ENCODE data around the gene PSG4. TPM values are rescaled to one million over a fixed set of nuclear protein-coding genes. Genes with fewer than 3 reads are reported as not detected.
"Not testable (repeated sequence)": the region's sequence is repeated elsewhere in the genome, so short reads cannot be mapped to it uniquely, and the experiment has no call there.

PSG4 gene
- total RNA-seq, 1 donor from 2014 or later = not detected

DNA sequence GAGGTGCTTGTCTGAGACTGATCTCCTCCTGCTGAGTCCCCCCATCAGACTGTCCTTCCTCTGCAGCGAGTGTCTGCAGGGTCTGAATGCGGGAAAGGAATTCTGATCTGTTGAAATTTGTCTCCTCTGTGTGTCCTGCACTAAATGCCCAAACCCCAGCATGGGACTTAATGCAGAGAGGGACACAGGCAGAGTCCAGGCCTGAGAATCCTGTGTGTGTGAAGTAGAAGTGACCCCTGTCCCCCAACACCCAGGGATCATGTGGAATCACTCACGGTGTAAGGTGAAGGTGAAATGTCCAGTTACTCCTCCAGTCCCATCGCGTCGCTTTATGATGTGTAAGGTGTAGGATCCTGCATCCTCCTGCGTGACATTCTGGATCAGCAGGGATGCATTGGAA, 1.8 kb downstream of the PSG4 start:
- DNase-seq; intact Hi-C loops (cut with DNase I); ATAC-seq (ENCODE audit: poor library complexity): not testable (repeated sequence)

GRCh38 chr19:43201891-43202290, 3.5 kb downstream of the PSG4 start:
- intact Hi-C loops (cut with DNase I); ATAC-seq (ENCODE audit: poor library complexity); DNase-seq: not testable (repeated sequence)

GRCh38 chr19:43201337-43201801, 4.1 kb downstream of the PSG4 start:
- intact Hi-C loops (cut with DNase I); DNase-seq; ATAC-seq (ENCODE audit: poor library complexity): not testable (repeated sequence)

DNA sequence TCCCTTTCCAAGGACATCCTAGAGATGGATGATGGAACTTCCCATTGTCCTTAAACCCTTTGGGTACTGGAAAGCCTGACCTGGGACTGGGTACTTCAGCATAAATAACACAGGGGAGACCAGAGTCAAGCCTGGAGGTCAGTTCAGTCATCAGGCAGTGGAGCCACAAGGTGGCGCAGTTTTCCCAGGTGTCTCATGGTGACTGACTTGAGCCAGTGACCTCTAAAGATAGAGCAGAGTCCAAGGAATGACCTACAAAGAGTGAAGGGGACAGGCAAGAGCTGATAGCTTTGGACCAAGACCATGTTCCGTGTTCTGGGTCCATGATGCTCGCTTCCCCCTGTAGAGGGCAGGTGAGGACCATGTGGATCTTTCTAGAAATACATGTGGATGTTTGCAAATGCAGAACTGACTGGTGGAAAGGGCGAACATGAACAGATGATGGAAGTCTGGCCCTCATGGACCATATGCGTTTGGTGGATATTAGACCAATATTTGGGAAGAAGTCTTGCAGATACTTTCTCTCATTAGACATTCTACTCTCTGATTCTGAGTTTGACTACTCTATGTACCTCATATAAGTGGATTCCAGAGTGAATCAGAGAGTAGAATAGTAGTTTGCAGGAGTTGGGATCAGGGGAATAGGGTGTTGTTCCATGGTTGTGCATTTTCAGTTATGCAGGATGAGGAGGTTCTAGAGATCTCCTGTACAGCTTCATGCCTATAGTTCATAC, 6.6 kb downstream of the PSG4 start:
- intact Hi-C loops (cut with DNase I); DNase-seq; ATAC-seq (ENCODE audit: poor library complexity): not testable (repeated sequence)

- ATAC-seq (ENCODE audit: poor library complexity); DNase-seq; intact Hi-C loops (cut with DNase I): not testable (repeated sequence)
Measured at GRCh38 chr19:43197666-43198397, 7.6 kb downstream of the PSG4 start.

- ATAC-seq (ENCODE audit: poor library complexity); DNase-seq; intact Hi-C loops (cut with DNase I): not testable (repeated sequence)
Measured at GRCh38 chr19:43194397-43194796, 11.0 kb downstream of the PSG4 start.

GRCh38 chr19:43192381-43193155, 12.9 kb downstream of the PSG4 start:
- DNase-seq; ATAC-seq (ENCODE audit: poor library complexity); intact Hi-C loops (cut with DNase I): not testable (repeated sequence)

DNA sequence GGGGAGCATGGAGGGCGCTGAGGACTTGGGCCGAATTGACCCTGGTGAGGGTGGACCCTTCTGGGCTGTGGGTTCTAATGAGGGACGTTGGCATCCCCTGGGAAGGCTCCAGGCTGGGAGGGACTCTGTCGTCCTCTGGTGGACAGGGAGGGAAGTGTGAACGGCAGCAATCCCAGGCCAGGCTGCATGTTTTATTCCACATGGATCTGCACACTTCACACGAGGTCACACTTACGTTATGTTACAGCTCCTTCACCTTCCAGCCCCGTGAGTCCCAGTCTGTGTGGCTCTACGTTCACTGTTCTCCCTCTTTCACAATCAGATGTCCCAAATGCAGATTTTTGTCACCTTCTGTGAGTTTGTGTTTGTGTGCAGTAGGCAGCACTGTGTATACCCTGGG, 17.3 kb downstream of the PSG4 start:
- intact Hi-C loops (cut with DNase I); DNase-seq; ATAC-seq (ENCODE audit: poor library complexity): not testable (repeated sequence)

GRCh38 chr19:43186311-43186935, 19.0 kb downstream of the PSG4 start, which contains the start of gene PSG5:
TSS of gene PSG5 (minus strand) at chr19:43186536. CDS start at chr19:43186405, 131 bp downstream.
- DNase-seq; ATAC-seq (ENCODE audit: poor library complexity); intact Hi-C loops (cut with DNase I): not testable (repeated sequence)

- ATAC-seq (ENCODE audit: poor library complexity); intact Hi-C loops (cut with DNase I); DNase-seq: not testable (repeated sequence)
Measured at GRCh38 chr19:43181869-43182771, 23.3 kb downstream of the PSG4 start.

DNA sequence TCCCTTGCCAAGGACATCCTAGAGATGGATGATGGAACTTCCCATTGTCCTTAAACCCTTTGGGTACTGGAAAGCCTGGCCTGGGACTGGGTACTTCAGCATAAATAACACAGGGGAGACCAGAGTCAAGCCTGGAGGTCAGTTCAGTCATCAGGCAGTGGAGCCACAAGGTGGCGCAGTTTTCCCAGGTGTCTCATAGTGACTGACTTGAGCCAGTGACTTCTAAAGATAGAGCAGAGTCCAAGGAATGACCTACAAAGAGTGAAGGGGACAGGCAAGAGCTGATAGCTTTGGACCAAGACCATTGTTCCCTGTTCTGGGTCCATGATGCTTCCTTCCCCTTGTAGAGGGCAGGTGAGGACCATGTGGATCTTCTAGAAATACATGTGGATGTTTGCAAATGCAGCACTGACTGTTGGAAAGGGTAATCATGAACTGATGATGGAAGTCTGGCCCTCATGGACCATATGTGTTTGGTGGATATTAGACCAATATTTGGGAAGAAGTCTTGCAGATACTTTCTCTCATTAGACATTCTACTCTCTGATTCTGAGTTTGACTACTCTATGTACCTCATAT, 25.8 kb downstream of the PSG4 start:
- ATAC-seq (ENCODE audit: poor library complexity); intact Hi-C loops (cut with DNase I); DNase-seq: not testable (repeated sequence)

DNA sequence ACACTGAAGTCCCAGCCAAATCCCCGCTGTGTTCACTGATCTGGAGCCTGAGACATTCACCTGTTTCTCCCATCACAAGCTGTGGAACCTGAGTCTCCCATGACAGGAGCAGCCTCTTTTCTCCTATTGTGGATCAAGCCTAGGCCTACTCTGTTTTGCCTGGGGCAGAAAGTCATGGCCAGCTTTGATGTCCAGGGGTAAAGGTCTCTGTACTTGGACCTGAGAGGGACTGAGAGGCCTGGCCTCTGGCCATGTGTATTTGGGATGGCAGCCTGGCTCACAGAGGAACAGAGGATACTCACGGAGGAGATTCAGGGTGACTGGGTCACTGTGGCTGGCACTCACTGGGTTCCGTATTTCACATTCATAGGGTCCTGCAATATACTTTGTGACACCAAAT, 26.9 kb downstream of the PSG4 start:
- not testable (repeated sequence) for DNase-seq

DNA sequence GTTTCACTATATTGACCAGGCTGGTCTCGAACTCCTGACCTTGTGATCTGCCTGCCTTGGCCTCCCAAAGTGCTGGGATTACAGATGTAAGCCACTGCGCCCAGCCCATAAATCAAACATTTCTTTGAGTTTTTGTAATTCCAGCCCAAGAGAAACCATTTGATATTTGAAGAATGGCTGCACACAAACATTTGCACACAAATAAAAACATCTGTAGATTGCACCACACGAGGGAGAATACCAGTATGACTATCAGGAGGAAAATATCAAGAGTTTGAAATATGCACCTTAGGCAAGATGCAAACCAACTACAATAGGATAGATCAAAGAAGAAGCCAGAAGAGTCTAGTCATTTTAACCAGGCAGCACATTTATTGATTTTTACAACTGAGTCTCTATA, 39.5 kb downstream of the PSG4 start:
- ATAC-seq (ENCODE audit: poor library complexity); DNase-seq; intact Hi-C loops (cut with DNase I): not testable (repeated sequence)

More for the DNA sequence above, 26.9 kb downstream of the PSG4 start:
- ATAC-seq (ENCODE audit: poor library complexity); intact Hi-C loops (cut with DNase I): not testable (repeated sequence)

- DNase-seq; intact Hi-C loops (cut with DNase I); ATAC-seq (ENCODE audit: poor library complexity): not testable (repeated sequence)
Measured at GRCh38 chr19:43163135-43163534, 42.3 kb downstream of the PSG4 start.

- intact Hi-C loops (cut with DNase I); DNase-seq; ATAC-seq (ENCODE audit: poor library complexity): not testable (repeated sequence)
Measured at GRCh38 chr19:43162261-43162660, 43.2 kb downstream of the PSG4 start.

GRCh38 chr19:43152214-43152613, 53.2 kb downstream of the PSG4 start:
- intact Hi-C loops (cut with DNase I) = no loop called here
- ATAC-seq (ENCODE audit: poor library complexity) = no peak
- no peak for DNase-seq

DNA sequence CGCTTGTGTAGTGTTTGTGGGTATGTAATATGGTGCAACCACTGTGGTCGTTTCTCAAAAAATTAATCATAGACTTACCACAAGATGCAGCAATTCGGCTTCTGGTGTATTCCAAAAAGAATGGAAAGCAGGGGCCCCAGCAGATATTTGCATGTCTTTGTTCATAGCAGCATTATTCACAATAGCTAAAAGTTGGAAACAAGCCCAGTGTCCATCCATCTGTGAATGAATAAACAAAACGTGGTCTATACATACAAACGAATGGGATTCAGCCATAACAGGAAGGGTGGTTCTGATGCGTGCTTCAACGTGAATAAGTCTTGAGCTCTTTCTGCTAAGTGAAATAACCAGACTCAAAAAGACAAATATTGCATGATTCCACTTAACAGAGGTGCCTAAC, 55.6 kb downstream of the PSG4 start:
- intact Hi-C loops (cut with DNase I); ATAC-seq (ENCODE audit: poor library complexity); DNase-seq: not testable (repeated sequence)

Data from Right ventricle myocardium superior (tissue), 1 donor.